ENCODE measurements around the gene SOS1.

The SOS1 gene

DNA sequence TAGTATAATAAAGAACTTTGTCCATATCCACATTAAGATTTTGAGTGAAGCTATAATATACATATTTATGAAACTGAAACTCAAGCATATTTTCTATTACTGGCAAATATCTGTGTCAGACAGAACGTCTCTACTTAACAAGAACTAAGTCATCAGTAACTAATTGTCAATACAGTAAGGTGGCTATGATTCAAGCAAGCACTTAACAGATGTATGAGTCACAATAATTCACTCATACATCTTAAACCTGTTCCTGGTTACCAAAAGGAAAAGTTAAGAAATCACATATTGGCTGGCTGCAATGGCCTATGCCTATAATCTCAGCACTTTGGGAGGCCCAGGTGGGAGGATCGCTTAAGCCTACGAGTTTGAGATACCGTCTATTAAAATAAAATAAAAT lies 96.0 kb downstream of the SOS1 start:
- DNase-seq (ENCODE audit: low read depth, low spot score) = no peak

DNA sequence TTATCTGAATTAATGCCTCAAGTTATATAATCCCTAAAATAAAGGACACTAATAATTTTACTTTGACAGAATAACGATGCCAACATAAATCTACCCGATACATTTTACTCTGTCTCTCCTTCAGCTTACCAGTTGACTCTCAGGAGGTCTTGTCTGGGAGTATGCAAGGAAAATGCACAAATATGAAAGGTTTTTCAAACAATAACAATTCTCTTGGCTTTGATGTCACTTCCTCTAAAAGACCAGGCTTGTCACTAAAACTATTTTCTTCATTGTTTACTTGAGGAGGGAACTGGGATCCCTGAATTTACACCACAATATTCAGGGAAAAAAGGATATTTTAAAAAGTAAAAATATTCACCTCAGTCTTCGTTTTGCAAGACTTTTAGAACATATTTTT lies 97.2 kb downstream of the SOS1 start:
- DNase-seq (ENCODE audit: low read depth, low spot score) = no peak

DNA sequence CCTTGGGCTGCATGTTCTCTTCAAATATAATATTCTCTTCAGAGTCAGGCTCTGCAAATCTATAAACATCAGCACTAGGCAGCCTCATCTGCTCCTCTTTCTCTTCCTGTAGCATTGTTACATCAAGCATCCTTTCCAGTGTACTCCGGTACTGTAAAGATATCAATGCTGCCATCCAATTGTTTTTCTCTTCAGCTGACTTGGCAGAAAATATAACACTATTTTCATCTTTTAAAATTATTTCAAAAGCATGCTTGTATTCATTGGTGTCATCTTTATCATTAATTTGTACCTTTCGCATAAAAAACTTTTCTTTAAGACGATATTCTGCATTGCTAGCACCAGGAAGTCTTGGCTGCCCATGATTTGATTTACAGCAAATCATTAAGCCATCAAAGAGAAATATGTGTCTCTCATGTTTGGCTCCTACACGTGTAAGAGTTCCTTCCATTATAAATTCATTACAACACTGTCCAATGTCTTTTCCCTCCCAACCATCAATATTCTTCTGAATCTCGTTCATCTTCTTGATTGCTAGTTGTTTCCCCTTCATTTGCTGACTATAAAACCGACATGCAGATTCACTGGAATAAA lies 98.1 kb downstream of the SOS1 start:
- DNase-seq (ENCODE audit: low read depth, low spot score) = no peak

- no peak for DNase-seq (ENCODE audit: low read depth, low spot score)
Measured at GRCh38 chr2:39020383-39020782, 100.5 kb downstream of the SOS1 start.

GRCh38 chr2:39018638-39019037 lies 102.2 kb downstream of the SOS1 start:
- DNase-seq (ENCODE audit: low read depth, low spot score) = no peak

GRCh38 chr2:39017334-39017733 lies 103.5 kb downstream of the SOS1 start:
- no peak for DNase-seq (ENCODE audit: low read depth, low spot score)

- DNase-seq (ENCODE audit: low read depth, low spot score) = no peak
Measured at GRCh38 chr2:39015424-39015823, 105.4 kb downstream of the SOS1 start.

- DNase-seq (ENCODE audit: low read depth, low spot score) = no peak
Measured at GRCh38 chr2:39013871-39014270, 107.0 kb downstream of the SOS1 start.

DNA sequence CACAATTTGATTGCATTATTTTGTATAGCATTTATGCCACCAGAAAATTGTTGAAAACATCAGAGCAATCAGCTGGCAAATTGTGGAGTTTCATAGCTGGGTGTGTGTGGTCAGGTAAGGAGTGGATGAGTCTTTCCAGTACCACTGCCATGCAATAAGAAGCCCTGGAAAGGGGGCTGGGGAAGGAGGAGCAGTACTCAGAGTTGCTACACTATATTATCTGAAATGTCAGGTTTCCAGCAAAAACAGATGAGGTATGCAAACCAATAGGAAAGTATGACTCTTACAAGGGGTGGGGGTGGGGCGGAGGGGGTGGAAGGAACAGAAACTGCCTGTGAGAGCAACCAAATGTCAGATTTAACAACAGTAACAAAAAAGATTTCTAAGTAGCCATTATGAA lies 112.2 kb downstream of the SOS1 start:
- no peak for DNase-seq (ENCODE audit: low read depth, low spot score)

GRCh38 chr2:39007875-39008504 lies 112.9 kb downstream of the SOS1 start:
- DNase-seq (ENCODE audit: low read depth, low spot score) = no peak

DNA sequence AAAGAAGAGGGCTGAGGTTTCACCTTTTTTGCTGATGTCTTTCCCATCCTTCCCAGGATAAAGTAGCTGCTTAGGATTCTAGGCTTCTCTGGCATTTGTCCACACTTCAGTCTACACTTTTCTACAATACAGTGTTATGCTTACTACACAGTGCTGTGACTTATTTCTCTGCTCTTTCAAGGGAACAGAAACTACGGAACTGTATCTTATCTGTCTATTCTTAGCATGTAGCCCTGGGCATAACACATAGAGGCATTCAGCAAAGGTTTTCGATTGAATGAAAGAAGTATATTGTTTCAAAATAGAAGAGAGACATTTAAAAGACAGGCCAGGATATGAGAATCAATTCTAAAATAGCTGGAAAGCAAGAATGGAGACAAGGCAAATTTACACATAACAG lies 120.3 kb downstream of the SOS1 start:
- no peak for DNase-seq (ENCODE audit: low read depth, low spot score)

- no peak for DNase-seq (ENCODE audit: low read depth, low spot score)
Measured at GRCh38 chr2:38997781-38998180, 123.1 kb downstream of the SOS1 start.

DNA sequence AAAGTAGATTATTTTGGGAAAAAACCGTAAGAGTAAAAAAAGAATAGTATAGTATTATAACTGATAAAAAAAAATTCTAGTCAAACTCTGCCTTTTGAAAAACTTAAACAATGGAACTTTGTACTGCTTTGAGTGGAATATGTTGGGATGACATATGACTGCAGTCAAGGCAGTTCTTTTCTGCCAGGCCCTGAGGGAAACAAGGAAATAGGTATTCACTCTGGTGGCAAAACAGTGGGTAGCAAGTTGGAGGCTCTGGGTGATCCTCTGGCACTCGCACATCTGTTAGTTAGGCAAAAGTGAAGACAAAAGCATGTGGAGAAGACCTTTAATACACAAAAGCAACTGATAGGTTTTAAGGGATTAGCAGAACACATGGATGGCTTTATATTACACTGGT lies 129.0 kb downstream of the SOS1 start:
- DNase-seq (ENCODE audit: low read depth, low spot score) = no peak

GRCh38 chr2:38988716-38989115 lies 132.1 kb downstream of the SOS1 start:
- DNase-seq (ENCODE audit: low read depth, low spot score) = no peak

GRCh38 chr2:38982498-38982897 lies 138.4 kb downstream of the SOS1 start:
- DNase-seq (ENCODE audit: low read depth, low spot score) = no peak

DNA sequence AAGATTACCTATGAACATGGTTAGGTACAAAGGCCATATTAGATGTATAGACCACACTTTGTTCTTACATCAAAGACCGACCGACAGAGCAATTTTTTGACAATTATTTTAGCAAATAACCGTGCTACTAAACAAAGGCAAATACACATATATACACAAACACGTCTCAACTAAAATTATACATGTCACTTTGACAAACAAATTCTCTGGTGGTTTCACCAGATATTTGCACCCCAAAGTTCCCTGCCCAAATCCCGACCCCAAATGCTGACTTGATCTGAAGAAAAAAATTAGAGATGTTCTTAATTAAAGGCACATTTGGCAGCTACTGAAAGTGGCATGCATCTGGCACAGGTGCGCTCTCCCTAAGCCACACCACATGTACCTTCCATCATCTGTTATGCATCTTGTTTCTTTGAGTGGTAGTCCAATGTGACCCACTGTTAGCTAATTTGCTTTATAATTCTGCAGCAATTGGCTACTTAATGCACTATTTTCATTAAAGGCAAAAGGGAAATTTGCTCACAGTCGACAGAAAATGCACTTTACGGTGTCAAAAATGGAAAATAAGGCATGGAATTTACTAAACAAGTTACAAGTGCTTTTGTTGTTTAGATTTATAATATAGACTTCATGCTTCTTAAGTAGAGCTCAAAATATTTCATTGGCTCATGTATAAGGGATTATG lies 139.0 kb downstream of the SOS1 start:
- no peak for DNase-seq (ENCODE audit: low read depth, low spot score)

DNA sequence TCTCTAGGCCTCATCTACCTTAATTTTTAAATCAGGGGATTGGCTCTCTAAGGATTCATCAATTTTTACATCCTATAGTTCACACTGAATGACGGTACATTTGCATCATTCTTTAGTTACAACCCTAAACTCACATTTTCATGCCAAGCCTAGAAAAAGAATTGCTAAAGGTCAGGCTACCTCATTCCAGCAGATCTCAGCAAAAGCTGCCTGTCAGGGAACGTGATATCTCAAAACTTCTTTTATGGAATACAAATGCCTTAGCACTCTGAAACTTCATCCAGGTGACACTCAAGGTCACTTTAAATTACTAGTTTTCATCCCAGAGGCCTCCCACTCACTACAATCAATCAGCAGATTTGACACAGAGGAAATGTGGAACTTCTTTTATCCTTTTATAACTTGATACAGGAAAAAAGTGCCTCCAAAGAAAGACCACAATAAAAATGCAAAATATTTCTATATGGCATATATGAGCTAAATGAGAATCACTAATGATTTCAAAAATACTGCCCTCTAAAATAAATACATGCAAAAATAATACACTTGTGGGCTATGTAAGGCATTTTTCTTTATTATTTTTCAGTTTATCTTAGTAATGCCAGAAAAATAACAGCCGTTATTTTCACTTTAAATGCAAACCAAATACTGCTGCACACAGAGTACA lies 139.7 kb downstream of the SOS1 start:
- no peak for DNase-seq (ENCODE audit: low read depth, low spot score)

GRCh38 chr2:38978908-38979307 lies 141.9 kb downstream of the SOS1 start:
- DNase-seq (ENCODE audit: low read depth, low spot score) = no peak

GRCh38 chr2:38978296-38978903 lies 142.5 kb downstream of the SOS1 start:
- DNase-seq (ENCODE audit: low read depth, low spot score) = no peak

DNA sequence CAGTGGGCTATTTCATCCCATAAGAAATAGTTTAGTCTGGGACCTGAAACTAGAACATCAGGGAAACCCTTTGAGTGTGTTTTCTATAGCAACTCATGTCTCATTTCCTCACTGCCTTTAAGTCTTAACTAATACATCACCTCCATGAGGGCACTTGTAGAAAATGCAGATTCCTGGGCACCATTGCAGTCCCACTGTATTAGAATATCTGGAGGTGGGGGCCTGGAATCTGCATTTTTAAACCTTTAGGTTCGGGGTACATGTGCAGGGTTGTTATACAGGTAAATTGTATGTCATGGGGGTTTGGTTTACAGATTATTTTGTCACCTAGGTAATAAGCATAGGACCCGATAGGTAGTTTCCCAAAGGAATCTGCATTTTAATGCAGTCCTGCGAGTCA lies 143.8 kb downstream of the SOS1 start:
- no peak for DNase-seq (ENCODE audit: low read depth, low spot score)

DNA sequence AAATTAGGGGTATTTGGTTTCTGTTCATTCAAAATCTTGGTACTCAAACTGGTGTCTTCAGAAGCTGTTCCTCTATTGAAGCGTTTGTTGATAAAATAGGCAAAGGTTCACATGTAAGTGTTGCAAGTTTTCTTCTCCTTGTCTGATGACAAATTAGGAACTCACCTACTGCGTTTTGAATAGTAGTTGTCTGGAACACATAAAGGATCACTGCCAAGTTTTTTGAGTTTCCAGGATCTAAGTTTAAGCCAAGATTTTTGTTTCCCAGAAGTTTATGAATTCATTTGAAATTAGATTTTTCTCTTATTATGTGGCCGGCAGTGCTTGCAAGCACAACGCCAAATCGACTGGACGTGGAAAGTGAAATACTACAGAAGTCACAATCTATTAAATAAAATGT lies 145.8 kb downstream of the SOS1 start:
- no peak for DNase-seq (ENCODE audit: low read depth, low spot score)

DNA sequence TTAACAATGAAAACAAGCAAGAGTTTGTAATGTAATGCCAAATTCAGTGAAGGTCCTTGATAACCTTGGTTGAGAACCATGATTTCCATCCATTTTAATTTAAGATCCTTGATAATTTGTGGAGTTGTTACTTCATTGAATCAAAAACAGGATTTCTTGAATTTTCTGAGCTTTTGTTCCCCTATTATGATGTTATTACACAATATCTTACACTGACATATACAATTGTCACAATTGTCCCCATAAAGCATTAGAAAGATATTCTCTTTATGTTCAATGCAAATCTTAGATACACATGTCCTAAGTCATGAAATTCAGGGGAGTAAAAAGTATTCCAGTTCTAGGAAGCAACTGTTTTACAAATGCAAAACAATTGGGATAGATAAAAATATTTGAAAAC lies 147.6 kb downstream of the SOS1 start:
- DNase-seq (ENCODE audit: low read depth, low spot score) = no peak

Measured in activated CD4-positive, CD25-positive, alpha-beta regulatory T cell treated with anti-CD3 and anti-CD28 coated beads, Interleukin-2, amount 50 U/mL, for 16 hours (primary cell).